Stimulated activated CD4-positive, alpha-beta T cell treated with anti-CD3 and anti-CD28 coated beads, Interleukin-1b, Interleukin-23, amount 100 ng/mL, for 1 hour (primary cell): Measurements from ENCODE around the gene PSTPIP2.
A peak's percentile ranks its signal among the peaks of the same experiment; 100 is the strongest.
"Not testable (repeated sequence)": the region's sequence is repeated elsewhere in the genome, so short reads cannot be mapped to it uniquely, and the experiment has no call there.

Experiments used
- DNase-seq, 2 donors: peaks; one replicate each; pipeline ENCODE4 v3.0.0-alpha.2; 2020; ENCODE audit warnings: low read depth in 2 of 2

Gene PSTPIP2

GRCh38 chr18:46071653-46072375 lies at the start of gene PSTPIP2:
Gene PSTPIP2 (minus strand): TSS chr18:46072260. CDS start chr18:46072188, 72 bp downstream.
- peak; percentile 13 to 42 for DNase-seq

GRCh38 chr18:46113751-46114150 lies 41.7 kb upstream of the PSTPIP2 start:
- DNase-seq = no peak

GRCh38 chr18:46110406-46110805 lies 38.3 kb upstream of the PSTPIP2 start:
- DNase-seq = no peak

GRCh38 chr18:46109386-46109785 lies 37.3 kb upstream of the PSTPIP2 start:
- DNase-seq = no peak

GRCh38 chr18:46104128-46104911 lies 32.3 kb upstream of the PSTPIP2 start, which contains the start of gene HAUS1:
Gene HAUS1 (plus strand): TSS chr18:46104385. CDS start chr18:46104412, 27 bp downstream.
- peak; percentile 47 to 73 for DNase-seq

GRCh38 chr18:46099463-46099862 lies 27.4 kb upstream of the PSTPIP2 start:
- no peak for DNase-seq

- DNase-seq = no peak
Measured at GRCh38 chr18:46098616-46098933, 26.5 kb upstream of the PSTPIP2 start.

- peak; percentile 35 to 78 for DNase-seq
Measured at GRCh38 chr18:46097801-46098615, 25.9 kb upstream of the PSTPIP2 start, which contains the start of gene ATP5F1A. Gene ATP5F1A (minus strand): TSS chr18:46098296. CDS start chr18:46098231, 65 bp downstream.

- DNase-seq = no peak
Measured at GRCh38 chr18:46097431-46097800, 25.4 kb upstream of the PSTPIP2 start.

GRCh38 chr18:46096651-46097300 lies 24.7 kb upstream of the PSTPIP2 start:
- DNase-seq = no peak

GRCh38 chr18:46095532-46095931 lies 23.5 kb upstream of the PSTPIP2 start:
- DNase-seq = no peak

- not testable (repeated sequence) for DNase-seq
Measured at GRCh38 chr18:46088501-46088900, 16.4 kb upstream of the PSTPIP2 start.

- DNase-seq = no peak
Measured at GRCh38 chr18:46084431-46084830, 12.4 kb upstream of the PSTPIP2 start.

GRCh38 chr18:46080156-46080555 lies 8.1 kb upstream of the PSTPIP2 start:
- DNase-seq = no peak

- no peak for DNase-seq
Measured at GRCh38 chr18:46079336-46079735, 7.3 kb upstream of the PSTPIP2 start.

GRCh38 chr18:46073474-46074331 lies 1.6 kb upstream of the PSTPIP2 start:
- no peak for DNase-seq

- DNase-seq = no peak
Measured at GRCh38 chr18:46072959-46073358, 899 bp upstream of the PSTPIP2 start.

GRCh38 chr18:46072376-46072867 lies 362 bp upstream of the PSTPIP2 start:
- DNase-seq = no peak

GRCh38 chr18:46070815-46071652 lies 1.0 kb downstream of the PSTPIP2 start:
- DNase-seq = no peak

- no peak for DNase-seq
Measured at GRCh38 chr18:46070232-46070631, 1.8 kb downstream of the PSTPIP2 start.
